HEK293 (cell line): ENCODE data around the gene ZNF19.
A peak's percentile ranks its signal among the peaks of the same experiment; 100 is the strongest.

Experiments
- BCL11B ChIP-seq: fragments of 450-650 bp; formaldehyde crosslinking; IDR thresholded peaks from 2 replicates; pipeline ENCODE4 v1.5.1; 2016; ENCODE audit warnings: low read depth, missing biosample characterization, missing genetic modification characterization
- FEZF1 ChIP-seq: fragments of 450-650 bp; formaldehyde crosslinking; IDR thresholded peaks from 2 replicates; pipeline ENCODE4 v1.5.1; 2016; ENCODE audit warnings: missing biosample characterization, missing genetic modification characterization
- GLIS2 ChIP-seq: fragments of 450-650 bp; formaldehyde crosslinking; IDR thresholded peaks from 2 replicates; pipeline ENCODE4 v1.5.1; 2016; ENCODE audit warnings: missing biosample characterization, missing genetic modification characterization
- SP3 ChIP-seq: fragments of 450-650 bp; formaldehyde crosslinking; IDR thresholded peaks from 2 replicates; pipeline ENCODE4 v1.5.1; 2016; ENCODE audit warnings: missing biosample characterization, missing genetic modification characterization
- WT1 ChIP-seq: fragments of 450-650 bp; formaldehyde crosslinking; IDR thresholded peaks from 2 replicates; pipeline ENCODE4 v1.5.1; 2016; ENCODE audit warnings: missing biosample characterization, missing genetic modification characterization
- YY1 ChIP-seq: fragments of 450-650 bp; formaldehyde crosslinking; IDR thresholded peaks from 2 replicates; pipeline ENCODE4 v1.5.1; 2018; ENCODE audit warnings: missing biosample characterization, missing genetic modification characterization
- ZBTB21 ChIP-seq: fragments of 450-650 bp; formaldehyde crosslinking; IDR thresholded peaks from 2 replicates; pipeline ENCODE4 v1.5.1; 2017; ENCODE audit warnings: missing biosample characterization, missing genetic modification characterization
- ZEB2 ChIP-seq: fragments of 450-650 bp; formaldehyde crosslinking; IDR thresholded peaks from 2 replicates; pipeline ENCODE4 v1.5.1; 2016; ENCODE audit warnings: missing biosample characterization, missing genetic modification characterization
- ZFP37 ChIP-seq: fragments of 450-650 bp; formaldehyde crosslinking; IDR thresholded peaks from 2 replicates; pipeline ENCODE4 v1.5.1; 2016; ENCODE audit warnings: missing biosample characterization, missing genetic modification characterization
- ZFP69B ChIP-seq: fragments of 450-650 bp; formaldehyde crosslinking; IDR thresholded peaks from 2 replicates; pipeline ENCODE4 v1.5.1; 2016; ENCODE audit warnings: missing biosample characterization, missing genetic modification characterization
- ZNF16 ChIP-seq: fragments of 450-650 bp; formaldehyde crosslinking; IDR thresholded peaks from 2 replicates; pipeline ENCODE4 v1.5.1; 2016; ENCODE audit warnings: low read depth, missing biosample characterization, missing genetic modification characterization
- ZNF223 ChIP-seq: fragments of 450-650 bp; formaldehyde crosslinking; IDR thresholded peaks from 2 replicates; pipeline ENCODE4 v1.5.1; 2016; ENCODE audit warnings: missing biosample characterization, missing genetic modification characterization
- ZNF302 ChIP-seq: fragments of 450-650 bp; formaldehyde crosslinking; IDR thresholded peaks from 2 replicates; pipeline ENCODE4 v1.5.1; 2016; ENCODE audit warnings: missing biosample characterization, missing genetic modification characterization, low read depth
- ZNF394 ChIP-seq: fragments of 450-650 bp; formaldehyde crosslinking; IDR thresholded peaks from 2 replicates; pipeline ENCODE4 v1.5.1; 2016; ENCODE audit warnings: missing biosample characterization, missing genetic modification characterization, mild to moderate bottlenecking, moderate library complexity, borderline replicate concordance
- ZNF501 ChIP-seq: fragments of 450-650 bp; formaldehyde crosslinking; IDR thresholded peaks from 2 replicates; pipeline ENCODE4 v1.5.1; 2016; ENCODE audit warnings: missing biosample characterization, missing genetic modification characterization
- ZNF510 ChIP-seq: fragments of 450-650 bp; formaldehyde crosslinking; IDR thresholded peaks from 2 replicates; pipeline ENCODE4 v1.5.1; 2018; ENCODE audit warnings: mild to moderate bottlenecking, missing genetic modification characterization, missing biosample characterization; ENCODE audit not compliant: insufficient replicate concordance
- ZNF529 ChIP-seq: fragments of 450-650 bp; formaldehyde crosslinking; IDR thresholded peaks from 2 replicates; pipeline ENCODE4 v1.5.1; 2017; ENCODE audit warnings: missing genetic modification characterization, missing biosample characterization; ENCODE audit not compliant: insufficient replicate concordance
- ZNF629 ChIP-seq: fragments of 450-650 bp; formaldehyde crosslinking; IDR thresholded peaks from 2 replicates; pipeline ENCODE4 v1.5.1; 2017; ENCODE audit warnings: missing biosample characterization, missing genetic modification characterization
- ZNF660 ChIP-seq: fragments of 450-650 bp; IDR thresholded peaks from 2 replicates; pipeline ENCODE4 v1.5.1; 2018; ENCODE audit warnings: missing biosample characterization, mild to moderate bottlenecking, missing genetic modification characterization
- ZNF670 ChIP-seq: fragments of 450-650 bp; formaldehyde crosslinking; IDR thresholded peaks from 2 replicates; pipeline ENCODE4 v1.5.1; 2016; ENCODE audit warnings: missing biosample characterization, missing genetic modification characterization, low read depth
- ZNF701 ChIP-seq: fragments of 450-650 bp; formaldehyde crosslinking; IDR thresholded peaks from 2 replicates; pipeline ENCODE4 v1.5.1; 2016; ENCODE audit warnings: missing biosample characterization, missing genetic modification characterization
- ZNF776 ChIP-seq: fragments of 450-650 bp; formaldehyde crosslinking; IDR thresholded peaks from 2 replicates; pipeline ENCODE4 v1.5.0; 2017; ENCODE audit warnings: missing biosample characterization, missing genetic modification characterization, borderline replicate concordance
- TF ChIP-seq, protein P1 (sequence below): fragments of 450-650 bp; formaldehyde crosslinking; IDR thresholded peaks from 2 replicates; pipeline ENCODE4 v1.5.1; 2016; ENCODE audit warnings: missing biosample characterization, missing genetic modification characterization
- TF ChIP-seq, protein P2 (sequence below): fragments of 450-650 bp; formaldehyde crosslinking; IDR thresholded peaks from 2 replicates; pipeline ENCODE4 v1.5.1; 2017; ENCODE audit warnings: missing biosample characterization, missing genetic modification characterization
- TF ChIP-seq, protein P3 (sequence below): fragments of 450-650 bp; formaldehyde crosslinking; IDR thresholded peaks from 2 replicates; pipeline ENCODE4 v1.5.1; 2017; ENCODE audit warnings: missing biosample characterization, missing genetic modification characterization
- TF ChIP-seq, protein P4 (sequence below): fragments of 450-650 bp; formaldehyde crosslinking; IDR thresholded peaks from 2 replicates; pipeline ENCODE4 v1.5.1; 2016; ENCODE audit warnings: missing biosample characterization, missing genetic modification characterization, borderline replicate concordance
- TF ChIP-seq, protein P5 (sequence below): fragments of 450-650 bp; formaldehyde crosslinking; IDR thresholded peaks from 2 replicates; pipeline ENCODE4 v1.5.1; 2016; ENCODE audit warnings: missing biosample characterization, missing genetic modification characterization
- TF ChIP-seq, protein P6 (sequence below): fragments of 450-650 bp; formaldehyde crosslinking; optimal IDR thresholded peaks from 2 replicates; pipeline ENCODE3; 2016; ENCODE audit warnings: missing biosample characterization, mild to moderate bottlenecking, missing genetic modification characterization

The ZNF19 gene

DNA sequence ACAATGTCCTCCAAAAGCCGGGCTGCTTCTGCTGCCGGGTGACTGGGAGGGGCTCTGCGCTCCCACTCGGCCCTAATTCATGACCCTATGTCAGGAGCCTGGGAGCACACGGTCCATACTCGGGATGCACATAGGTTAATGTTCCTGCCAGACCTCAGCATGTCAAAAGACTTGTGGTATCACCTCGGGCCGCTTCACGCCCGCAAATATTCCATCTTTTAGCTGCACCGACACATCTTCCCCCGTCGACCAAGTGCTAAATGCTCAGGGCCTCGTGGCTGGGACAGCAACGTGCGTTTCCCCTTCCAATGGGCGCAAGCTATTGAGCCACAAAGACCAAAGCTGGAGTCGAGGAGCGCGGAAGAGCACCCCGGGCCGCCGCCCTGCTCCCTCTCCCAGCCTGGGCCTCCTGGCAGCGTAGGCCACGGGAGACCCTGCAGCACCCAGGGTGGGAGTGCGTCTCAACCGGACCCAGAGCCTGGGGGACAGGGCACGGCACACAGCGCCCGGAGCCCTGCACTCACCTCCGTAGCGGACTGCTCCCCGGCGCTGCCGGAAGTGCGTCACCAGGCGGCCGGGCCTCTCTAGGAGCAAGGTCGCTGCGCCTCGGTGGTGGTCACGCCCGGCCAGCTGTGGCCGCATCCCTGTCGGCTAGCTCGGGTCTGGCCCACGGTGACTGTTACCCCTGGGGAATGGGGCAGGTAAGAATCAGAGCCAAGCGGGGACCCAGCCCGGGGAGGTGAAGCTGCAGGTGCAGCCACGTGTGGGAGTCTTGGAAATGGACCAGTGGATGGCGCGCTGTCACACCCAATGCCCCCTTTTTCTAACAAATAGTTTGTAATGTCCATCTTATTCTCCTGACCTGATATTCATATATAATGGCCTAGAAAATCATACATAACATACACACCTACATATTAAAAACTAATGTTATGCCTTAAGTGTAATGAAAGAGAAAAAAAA, 27.2 kb downstream of the ZNF19 start, which contains the start of gene ZNF23 (continued):
- TF ChIP-seq, protein P1, sequence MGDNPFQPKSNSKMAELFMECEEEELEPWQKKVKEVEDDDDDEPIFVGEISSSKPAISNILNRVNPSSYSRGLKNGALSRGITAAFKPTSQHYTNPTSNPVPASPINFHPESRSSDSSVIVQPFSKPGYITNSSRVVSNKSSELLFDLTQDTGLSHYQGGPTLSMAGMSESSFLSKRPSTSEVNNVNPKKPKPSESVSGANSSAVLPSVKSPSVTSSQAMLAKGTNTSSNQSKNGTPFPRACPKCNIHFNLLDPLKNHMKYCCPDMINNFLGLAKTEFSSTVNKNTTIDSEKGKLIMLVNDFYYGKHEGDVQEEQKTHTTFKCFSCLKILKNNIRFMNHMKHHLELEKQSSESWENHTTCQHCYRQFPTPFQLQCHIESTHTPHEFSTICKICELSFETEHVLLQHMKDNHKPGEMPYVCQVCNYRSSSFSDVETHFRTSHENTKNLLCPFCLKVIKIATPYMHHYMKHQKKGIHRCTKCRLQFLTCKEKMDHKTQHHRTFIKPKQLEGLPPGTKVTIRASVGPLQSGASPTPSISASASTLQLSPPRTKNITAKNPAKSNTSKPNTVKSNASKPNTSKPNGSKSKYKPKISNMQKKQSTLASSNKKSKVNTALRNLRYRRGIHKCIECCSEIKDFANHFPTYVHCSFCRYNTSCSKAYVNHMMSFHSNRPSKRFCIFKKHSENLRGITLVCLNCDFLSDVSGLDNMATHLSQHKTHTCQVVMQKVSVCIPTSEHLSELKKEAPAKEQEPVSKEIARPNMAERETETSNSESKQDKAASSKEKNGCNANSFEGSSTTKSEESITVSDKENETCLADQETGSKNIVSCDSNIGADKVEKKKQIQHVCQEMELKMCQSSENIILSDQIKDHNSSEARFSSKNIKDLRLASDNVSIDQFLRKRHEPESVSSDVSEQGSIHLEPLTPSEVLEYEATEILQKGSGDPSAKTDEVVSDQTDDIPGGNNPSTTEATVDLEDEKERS (tag by site-specific recombination) = no peak
- TF ChIP-seq ZNF223 (tag by site-specific recombination) = no peak
- TF ChIP-seq ZNF510 = no peak
- TF ChIP-seq ZNF394 (tag by site-specific recombination) = no peak; the same call in 1 of the 2 replicates
- TF ChIP-seq, protein P2, sequence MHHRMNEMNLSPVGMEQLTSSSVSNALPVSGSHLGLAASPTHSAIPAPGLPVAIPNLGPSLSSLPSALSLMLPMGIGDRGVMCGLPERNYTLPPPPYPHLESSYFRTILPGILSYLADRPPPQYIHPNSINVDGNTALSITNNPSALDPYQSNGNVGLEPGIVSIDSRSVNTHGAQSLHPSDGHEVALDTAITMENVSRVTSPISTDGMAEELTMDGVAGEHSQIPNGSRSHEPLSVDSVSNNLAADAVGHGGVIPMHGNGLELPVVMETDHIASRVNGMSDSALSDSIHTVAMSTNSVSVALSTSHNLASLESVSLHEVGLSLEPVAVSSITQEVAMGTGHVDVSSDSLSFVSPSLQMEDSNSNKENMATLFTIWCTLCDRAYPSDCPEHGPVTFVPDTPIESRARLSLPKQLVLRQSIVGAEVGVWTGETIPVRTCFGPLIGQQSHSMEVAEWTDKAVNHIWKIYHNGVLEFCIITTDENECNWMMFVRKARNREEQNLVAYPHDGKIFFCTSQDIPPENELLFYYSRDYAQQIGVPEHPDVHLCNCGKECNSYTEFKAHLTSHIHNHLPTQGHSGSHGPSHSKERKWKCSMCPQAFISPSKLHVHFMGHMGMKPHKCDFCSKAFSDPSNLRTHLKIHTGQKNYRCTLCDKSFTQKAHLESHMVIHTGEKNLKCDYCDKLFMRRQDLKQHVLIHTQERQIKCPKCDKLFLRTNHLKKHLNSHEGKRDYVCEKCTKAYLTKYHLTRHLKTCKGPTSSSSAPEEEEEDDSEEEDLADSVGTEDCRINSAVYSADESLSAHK (tag by site-specific recombination) = no peak
- TF ChIP-seq, protein P3, sequence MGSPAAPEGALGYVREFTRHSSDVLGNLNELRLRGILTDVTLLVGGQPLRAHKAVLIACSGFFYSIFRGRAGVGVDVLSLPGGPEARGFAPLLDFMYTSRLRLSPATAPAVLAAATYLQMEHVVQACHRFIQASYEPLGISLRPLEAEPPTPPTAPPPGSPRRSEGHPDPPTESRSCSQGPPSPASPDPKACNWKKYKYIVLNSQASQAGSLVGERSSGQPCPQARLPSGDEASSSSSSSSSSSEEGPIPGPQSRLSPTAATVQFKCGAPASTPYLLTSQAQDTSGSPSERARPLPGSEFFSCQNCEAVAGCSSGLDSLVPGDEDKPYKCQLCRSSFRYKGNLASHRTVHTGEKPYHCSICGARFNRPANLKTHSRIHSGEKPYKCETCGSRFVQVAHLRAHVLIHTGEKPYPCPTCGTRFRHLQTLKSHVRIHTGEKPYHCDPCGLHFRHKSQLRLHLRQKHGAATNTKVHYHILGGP (tag by site-specific recombination) = no peak
- no peak for TF ChIP-seq BCL11B (tag by site-specific recombination)
- TF ChIP-seq ZNF670 (tag by site-specific recombination) = no peak
- no peak for TF ChIP-seq FEZF1 (tag by site-specific recombination)
- peak; percentile 65; the same call in 1 of the 2 replicates for TF ChIP-seq ZNF501 (tag by site-specific recombination)
- TF ChIP-seq, protein P4, sequence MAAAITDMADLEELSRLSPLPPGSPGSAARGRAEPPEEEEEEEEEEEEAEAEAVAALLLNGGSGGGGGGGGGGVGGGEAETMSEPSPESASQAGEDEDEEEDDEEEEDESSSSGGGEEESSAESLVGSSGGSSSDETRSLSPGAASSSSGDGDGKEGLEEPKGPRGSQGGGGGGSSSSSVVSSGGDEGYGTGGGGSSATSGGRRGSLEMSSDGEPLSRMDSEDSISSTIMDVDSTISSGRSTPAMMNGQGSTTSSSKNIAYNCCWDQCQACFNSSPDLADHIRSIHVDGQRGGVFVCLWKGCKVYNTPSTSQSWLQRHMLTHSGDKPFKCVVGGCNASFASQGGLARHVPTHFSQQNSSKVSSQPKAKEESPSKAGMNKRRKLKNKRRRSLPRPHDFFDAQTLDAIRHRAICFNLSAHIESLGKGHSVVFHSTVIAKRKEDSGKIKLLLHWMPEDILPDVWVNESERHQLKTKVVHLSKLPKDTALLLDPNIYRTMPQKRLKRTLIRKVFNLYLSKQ (tag by site-specific recombination) = no peak
- no peak for TF ChIP-seq ZNF701 (tag by site-specific recombination)
- TF ChIP-seq YY1 (tag by site-specific recombination) = 0 out of 2 replicates have a peak, but pooled peaks have one; percentile 28
- TF ChIP-seq ZNF302 (tag by site-specific recombination) = no peak
- TF ChIP-seq ZFP37 = 0 out of 2 replicates have a peak, but pooled peaks have one; percentile 27
- no peak for TF ChIP-seq ZNF529 (tag by site-specific recombination)
- TF ChIP-seq SP3 (tag by site-specific recombination) = peak; percentile 47
- TF ChIP-seq ZEB2 (tag by site-specific recombination) = peak; percentile 62; the same call in 1 of the 2 replicates
- TF ChIP-seq, protein P5, sequence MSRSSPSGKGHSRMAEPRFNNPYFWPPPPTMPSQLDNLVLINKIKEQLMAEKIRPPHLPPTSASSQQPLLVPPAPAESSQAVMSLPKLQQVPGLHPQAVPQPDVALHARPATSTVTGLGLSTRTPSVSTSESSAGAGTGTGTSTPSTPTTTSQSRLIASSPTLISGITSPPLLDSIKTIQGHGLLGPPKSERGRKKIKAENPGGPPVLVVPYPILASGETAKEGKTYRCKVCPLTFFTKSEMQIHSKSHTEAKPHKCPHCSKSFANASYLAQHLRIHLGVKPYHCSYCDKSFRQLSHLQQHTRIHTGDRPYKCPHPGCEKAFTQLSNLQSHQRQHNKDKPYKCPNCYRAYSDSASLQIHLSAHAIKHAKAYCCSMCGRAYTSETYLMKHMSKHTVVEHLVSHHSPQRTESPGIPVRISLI (tag by site-specific recombination) = no peak
- TF ChIP-seq ZNF776 = no peak
- TF ChIP-seq ZBTB21 (tag by site-specific recombination) = peak; percentile 98
- TF ChIP-seq GLIS2 (tag by site-specific recombination) = peak; percentile 54
- TF ChIP-seq ZNF629 = peak; percentile 98
- TF ChIP-seq ZNF660 (tag by site-specific recombination) = 0 out of 2 replicates have a peak, but pooled peaks have one; percentile 29
- TF ChIP-seq, protein P6, sequence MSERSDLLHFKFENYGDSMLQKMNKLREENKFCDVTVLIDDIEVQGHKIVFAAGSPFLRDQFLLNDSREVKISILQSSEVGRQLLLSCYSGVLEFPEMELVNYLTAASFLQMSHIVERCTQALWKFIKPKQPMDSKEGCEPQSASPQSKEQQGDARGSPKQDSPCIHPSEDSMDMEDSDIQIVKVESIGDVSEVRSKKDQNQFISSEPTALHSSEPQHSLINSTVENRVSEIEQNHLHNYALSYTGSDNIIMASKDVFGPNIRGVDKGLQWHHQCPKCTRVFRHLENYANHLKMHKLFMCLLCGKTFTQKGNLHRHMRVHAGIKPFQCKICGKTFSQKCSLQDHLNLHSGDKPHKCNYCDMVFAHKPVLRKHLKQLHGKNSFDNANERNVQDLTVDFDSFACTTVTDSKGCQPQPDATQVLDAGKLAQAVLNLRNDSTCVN (tag by site-specific recombination) = peak; percentile 19
- TF ChIP-seq ZNF16 (tag by site-specific recombination) = no peak
- TF ChIP-seq ZFP69B = no peak
- TF ChIP-seq WT1 (tag by site-specific recombination) = 0 out of 2 replicates have a peak, but pooled peaks have one; percentile 19
